HEK293T (cell line): ENCODE results near the gene CASP10.

ENCODE experiments used
- BHLHE40 ChIP-seq: fragments of 450-650 bp; IDR thresholded peaks from 2 replicates; pipeline ENCODE4 v1.6.1; 2016; ENCODE audit warnings: mild to moderate bottlenecking, moderate library complexity, borderline replicate concordance
- ELF4 ChIP-seq: fragments of 450-650 bp; IDR thresholded peaks from 2 replicates; pipeline ENCODE4 v1.6.1; 2017; ENCODE audit warnings: antibody characterized with exemption
- FOXM1 ChIP-seq: fragments of 450-650 bp; IDR thresholded peaks from 2 replicates; pipeline ENCODE4 v1.6.1; 2017; ENCODE audit warnings: mild to moderate bottlenecking, borderline replicate concordance
- HDGF ChIP-seq: fragments of 450-650 bp; IDR thresholded peaks from 2 replicates; pipeline ENCODE4 v1.6.1; 2017; ENCODE audit warnings: antibody characterized with exemption, borderline replicate concordance
- SP1 ChIP-seq: fragments of 450-650 bp; IDR thresholded peaks from 2 replicates; pipeline ENCODE4 v1.6.1; 2017
- SUZ12 ChIP-seq: fragments of 450-650 bp; IDR thresholded peaks from 2 replicates; pipeline ENCODE4 v1.6.1; 2016; ENCODE audit warnings: mild to moderate bottlenecking

GRCh38 chr2:201234663-201235135 lies 51.8 kb downstream of the CASP10 start:
- TF ChIP-seq SP1 = no peak
- TF ChIP-seq ELF4 = no peak
- TF ChIP-seq SUZ12 = no peak
- TF ChIP-seq FOXM1 = no peak
- TF ChIP-seq BHLHE40 = no peak
- no peak for TF ChIP-seq HDGF
